HG02973 (cell line): Measurements from ENCODE around the gene ZC3H18.

Experiments
- ATAC-seq: cut with Tn5 transposase; IDR thresholded peaks from one replicate; pipeline ENCODE4 v1.9.1; 2021; ENCODE audit warnings: moderate library complexity; ENCODE audit not compliant: unreplicated experiment

ZC3H18 gene

GRCh38 chr16:88578446-88579313 is 8.5 kb downstream of the ZC3H18 start:
- no peak for ATAC-seq

GRCh38 chr16:88580371-88580770 is 10.2 kb downstream of the ZC3H18 start:
- ATAC-seq: no peak

- no peak for ATAC-seq
These were observed 10.8 kb downstream of the ZC3H18 start for GRCh38 chr16:88581033-88581432.

- no peak for ATAC-seq
These were observed 12.8 kb downstream of the ZC3H18 start for GRCh38 chr16:88582912-88583575.

GRCh38 chr16:88584676-88585075 is 14.5 kb downstream of the ZC3H18 start:
- ATAC-seq: no peak

- no peak for ATAC-seq
These were observed 15.1 kb downstream of the ZC3H18 start for GRCh38 chr16:88585269-88585668.

GRCh38 chr16:88585927-88586581 is 15.9 kb downstream of the ZC3H18 start:
- no peak for ATAC-seq

- ATAC-seq: no peak
These were observed 17.9 kb downstream of the ZC3H18 start for GRCh38 chr16:88588148-88588547.

- no peak for ATAC-seq
These were observed 18.6 kb downstream of the ZC3H18 start for GRCh38 chr16:88588754-88589153.

GRCh38 chr16:88589441-88589840 is 19.2 kb downstream of the ZC3H18 start:
- ATAC-seq: no peak

- ATAC-seq: no peak
These were observed 21.4 kb downstream of the ZC3H18 start for GRCh38 chr16:88591577-88592021.

- ATAC-seq: no peak
These were observed 22.9 kb downstream of the ZC3H18 start for GRCh38 chr16:88593061-88593460.

GRCh38 chr16:88593489-88593888 is 23.3 kb downstream of the ZC3H18 start:
- ATAC-seq: no peak

GRCh38 chr16:88593910-88594309 is 23.7 kb downstream of the ZC3H18 start:
- no peak for ATAC-seq

GRCh38 chr16:88595101-88595500 is 24.9 kb downstream of the ZC3H18 start:
- no peak for ATAC-seq

GRCh38 chr16:88595921-88596320 is 25.7 kb downstream of the ZC3H18 start:
- no peak for ATAC-seq

- ATAC-seq: no peak
These were observed 26.3 kb downstream of the ZC3H18 start for GRCh38 chr16:88596483-88596882.

- no peak for ATAC-seq
These were observed 27.8 kb downstream of the ZC3H18 start for GRCh38 chr16:88597856-88598491.

GRCh38 chr16:88599092-88599733 is 29.0 kb downstream of the ZC3H18 start:
- ATAC-seq: no peak

GRCh38 chr16:88599825-88600538 is 29.8 kb downstream of the ZC3H18 start:
- no peak for ATAC-seq
